SHP77 (cell line): ENCODE measurements around the gene ACVRL1.

Experiments used
- DNase-seq, 2 experiments: peaks; one replicate each; lab custom pipeline; 2025; lab: John Stamatoyannopoulos, UW

The ACVRL1 gene

DNA sequence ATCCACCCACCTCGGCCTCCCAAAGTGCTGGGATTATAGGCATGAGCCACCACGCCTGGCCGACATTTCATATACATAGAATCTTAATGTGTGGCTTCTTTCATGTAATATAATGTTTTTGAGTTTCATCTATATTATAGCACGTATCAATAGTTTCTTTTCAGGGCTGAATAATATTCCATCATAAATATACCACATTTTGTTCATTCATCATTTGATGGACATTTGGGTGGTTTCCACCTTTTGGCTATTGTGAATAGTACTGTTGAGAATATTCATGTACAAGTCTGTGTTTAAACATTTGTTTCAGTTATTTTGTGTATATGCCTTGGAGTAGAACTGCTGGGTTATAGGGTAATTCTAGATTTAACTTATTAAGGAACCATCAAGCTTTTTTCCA is 56.2 kb downstream of the ACVRL1 start:
- no peak for DNase-seq

DNA sequence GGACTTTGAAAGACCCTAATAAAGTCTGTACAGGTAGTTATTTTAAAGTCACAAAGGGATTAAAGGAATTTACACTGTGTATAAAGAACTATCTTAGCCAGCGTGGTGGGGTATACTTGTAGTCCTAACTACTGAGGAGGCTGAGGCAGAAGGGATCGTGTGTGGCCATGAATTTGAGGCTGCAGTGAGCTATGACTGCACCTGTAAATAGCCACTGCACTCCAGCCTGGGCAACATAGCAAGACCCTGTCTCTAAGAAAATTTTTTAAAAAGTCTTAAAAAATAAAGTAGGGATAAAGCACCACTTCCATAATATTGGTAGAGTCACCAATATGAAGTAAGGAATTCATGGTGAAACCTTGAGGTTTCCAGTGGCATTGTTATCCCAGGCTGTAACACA is 62.3 kb downstream of the ACVRL1 start:
- DNase-seq, result no peak

DNA sequence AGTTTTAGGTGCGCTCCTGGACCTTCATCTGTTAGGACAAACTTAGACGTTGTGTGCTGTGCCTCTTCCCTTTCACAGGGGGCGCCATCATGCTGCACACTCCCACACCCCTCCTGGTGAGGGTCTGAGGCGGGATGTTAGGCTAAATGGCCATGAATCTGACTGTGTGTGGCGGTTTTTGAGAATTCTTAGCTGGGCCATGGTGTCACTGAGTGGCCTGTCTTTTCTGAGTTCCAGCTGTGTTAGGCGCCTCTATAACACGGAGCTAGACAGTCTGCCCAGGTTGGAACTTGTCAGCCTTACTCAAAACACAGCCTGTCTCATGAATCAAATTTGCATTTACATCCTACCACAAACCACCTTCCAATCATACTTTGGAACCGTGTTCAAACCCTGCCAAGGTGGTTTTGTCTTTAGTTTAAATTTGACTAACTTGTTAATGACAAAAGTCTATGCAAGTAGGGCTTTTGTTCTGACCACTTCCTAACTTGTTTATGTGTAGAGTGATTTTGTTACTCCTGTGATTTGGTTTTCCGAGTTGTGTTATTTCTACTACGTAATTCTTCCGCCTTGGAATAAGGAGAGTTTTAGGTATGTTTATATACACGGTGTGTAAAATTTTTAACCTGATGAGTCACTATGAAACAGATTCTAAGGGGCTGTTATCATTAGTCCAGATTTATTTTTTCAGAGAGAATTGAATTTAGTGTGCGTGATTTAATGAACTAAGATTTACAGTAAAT is 63.8 kb downstream of the ACVRL1 start:
- DNase-seq, result no peak

DNA sequence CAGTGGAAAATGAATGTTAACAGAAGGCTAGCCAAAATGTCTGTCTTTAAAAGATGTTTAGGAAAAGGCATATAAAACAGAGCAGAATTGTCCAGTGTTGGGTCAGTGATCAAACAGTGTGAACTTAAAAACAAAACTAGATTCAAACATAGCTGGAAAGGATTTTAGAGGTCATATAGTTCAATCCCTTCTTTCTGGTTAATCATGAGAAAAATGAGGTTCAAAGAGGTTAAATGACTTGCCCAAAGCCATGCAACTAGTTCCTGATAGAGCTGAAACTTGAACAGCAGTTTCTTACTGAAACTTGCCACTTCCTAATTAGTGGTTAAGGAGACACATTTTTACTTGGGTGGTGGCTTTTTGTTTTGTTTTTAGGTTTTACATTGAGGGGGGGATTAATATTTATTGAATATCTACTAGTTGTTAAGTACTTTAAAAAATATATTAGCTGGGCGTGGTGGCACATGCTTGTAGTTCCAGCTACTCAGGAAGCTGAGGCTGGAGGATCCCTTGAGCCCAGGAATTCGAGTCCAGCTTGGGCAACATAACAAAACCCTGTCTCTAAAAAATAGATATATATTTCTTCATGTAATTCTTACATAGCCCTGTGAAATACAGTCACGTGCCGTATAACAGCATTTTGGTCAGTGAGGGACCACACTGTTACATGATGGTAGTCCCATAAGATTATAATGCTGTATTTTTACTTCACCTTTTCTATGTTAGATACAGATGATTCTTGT is 64.5 kb downstream of the ACVRL1 start:
- DNase-seq, result no peak

DNA sequence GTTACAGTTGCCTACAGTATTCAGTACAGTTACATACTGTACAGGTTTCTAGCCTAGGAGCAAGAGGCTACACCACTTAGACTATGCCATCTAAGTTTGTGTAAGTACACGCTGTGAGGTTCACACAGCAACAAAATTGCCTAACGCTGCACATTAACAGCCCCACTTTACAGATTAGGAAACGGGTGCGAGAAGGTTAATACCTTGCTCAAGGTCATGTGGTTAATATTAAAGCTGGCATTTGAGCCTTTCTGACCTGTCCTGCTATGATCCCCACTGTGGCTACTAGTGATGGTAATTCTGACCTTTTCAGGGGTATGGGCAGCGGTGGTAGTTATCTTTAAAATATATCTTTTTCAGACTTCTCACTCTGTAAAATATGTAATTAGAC is 65.1 kb downstream of the ACVRL1 start:
- no peak for DNase-seq

DNA sequence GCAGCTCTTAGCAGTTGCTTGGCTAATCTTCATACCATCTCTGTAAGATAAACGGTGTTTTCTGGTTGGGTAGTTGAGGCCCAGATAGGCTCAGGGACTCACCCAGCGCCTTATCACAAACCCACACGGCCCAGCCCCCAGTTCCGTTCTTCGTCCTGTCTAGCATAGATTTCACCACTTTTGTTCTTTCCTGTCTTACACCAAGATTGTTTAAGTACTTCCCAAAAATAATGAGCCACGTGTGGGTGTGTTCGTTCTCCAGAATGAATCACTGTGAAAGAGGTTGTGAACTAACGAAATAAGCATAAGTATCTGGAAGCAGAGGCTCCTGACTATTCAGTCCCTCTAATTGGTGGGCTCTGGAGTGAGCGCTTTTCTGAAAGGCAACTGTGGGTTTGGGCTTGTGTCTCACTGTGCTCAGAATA is 65.6 kb downstream of the ACVRL1 start:
- no peak for DNase-seq
